ENCODE data around the gene LCE7A.

LCE7A gene

GRCh38 chr1:152886758-152887409, 27.1 kb downstream of the LCE7A start:
- Histone ChIP-seq H3K4me1 (ENCODE audit: control extremely low read depth in 1 of 4, control insufficient read depth in 4 of 4, insufficient read depth in 4 of 4, low read length in 3 of 4) (no peaks in the 10 kb centered on the region), H3K4me3 (ENCODE audit: control insufficient read depth in 1 of 7, extremely low read depth in 1 of 7, insufficient read depth in 4 of 7, low read depth in 2 of 7, low read length in 6 of 7) (no peak overlapping the region), H3K9me3 (ENCODE audit: control extremely low read depth in 1 of 5, control insufficient read depth in 4 of 5, insufficient read depth in 2 of 5, low read depth in 1 of 5, low read length in 4 of 5) (peaks cover 0 to 2% (median 0%) of the 10 kb centered on the region in 5 experiments), H3K27ac (ENCODE audit: insufficient read depth in 1 of 2, low read depth in 1 of 2, low read length in 2 of 2, poor library complexity in 1 of 2, severe bottlenecking in 2 of 2) (no peak overlapping the region), H3K36me3 (ENCODE audit: control insufficient read depth in 4 of 4, insufficient read depth in 4 of 4, low read length in 3 of 4) (no peaks in the 10 kb centered on the region), H3K27me3 (replicated peaks in 2 of 5; ENCODE audit: control insufficient read depth in 4 of 5, insufficient read depth in 5 of 5, low read length in 4 of 5) (peaks cover 0 to 2% (median 0%) of the 10 kb centered on the region in 5 experiments)
- ChIA-PET POLR2A (no interaction called here), CTCF (no interaction called here)
- 71% methylated on average over 7 of the region's 8 CpGs for WGBS (ENCODE audit: insufficient coverage)
- no peak for DNase-seq

- H3K36me3 ChIP-seq (ENCODE audit: control insufficient read depth in 4 of 4, insufficient read depth in 4 of 4, low read length in 3 of 4), result no peaks in the 10 kb centered on the region
- peaks cover 0 to 2% (median 0%) of the 10 kb centered on the region in 5 experiments for H3K27me3 ChIP-seq (replicated peaks in 2 of 5; ENCODE audit: control insufficient read depth in 4 of 5, insufficient read depth in 5 of 5, low read length in 4 of 5)
- H3K4me1 ChIP-seq (ENCODE audit: control extremely low read depth in 1 of 4, control insufficient read depth in 4 of 4, insufficient read depth in 4 of 4, low read length in 3 of 4), result no peaks in the 10 kb centered on the region
- ChIA-PET CTCF (no interaction called here), POLR2A (no interaction called here)
- WGBS (ENCODE audit: insufficient coverage), result no CpG with 5 or more reads among the region's 1 CpG
- DNase-seq, result no peak
- no peak overlapping the region for H3K4me3 ChIP-seq (ENCODE audit: control insufficient read depth in 1 of 7, extremely low read depth in 1 of 7, insufficient read depth in 4 of 7, low read depth in 2 of 7, low read length in 6 of 7)
- peaks cover 0 to 2% (median 0%) of the 10 kb centered on the region in 5 experiments for H3K9me3 ChIP-seq (ENCODE audit: control extremely low read depth in 1 of 5, control insufficient read depth in 4 of 5, insufficient read depth in 2 of 5, low read depth in 1 of 5, low read length in 4 of 5)
- no peak overlapping the region for H3K27ac ChIP-seq (ENCODE audit: insufficient read depth in 1 of 2, low read depth in 1 of 2, low read length in 2 of 2, poor library complexity in 1 of 2, severe bottlenecking in 2 of 2)
Observed at GRCh38 chr1:152888126-152888525, 28.3 kb downstream of the LCE7A start.

GRCh38 chr1:152899027-152899426, 39.2 kb downstream of the LCE7A start:
- 100% methylated on average over 2 of the region's 4 CpGs for WGBS (ENCODE audit: insufficient coverage)
- CTCF ChIA-PET, result no interaction called here

GRCh38 chr1:152899883-152900282, 40.1 kb downstream of the LCE7A start:
- H3K36me3 ChIP-seq (ENCODE audit: control insufficient read depth in 4 of 4, insufficient read depth in 4 of 4, low read length in 3 of 4), result no peaks in the 10 kb centered on the region
- WGBS (ENCODE audit: insufficient coverage), result no CpG with 5 or more reads among the region's 2 CpGs
- H3K27ac ChIP-seq (ENCODE audit: insufficient read depth in 1 of 2, low read depth in 1 of 2, low read length in 2 of 2, poor library complexity in 1 of 2, severe bottlenecking in 2 of 2), result no peak overlapping the region
- H3K27me3 ChIP-seq (replicated peaks in 2 of 5; ENCODE audit: control insufficient read depth in 4 of 5, insufficient read depth in 5 of 5, low read length in 4 of 5), result peaks cover 0 to 17% (median 1%) of the 10 kb centered on the region in 5 experiments
- H3K4me3 ChIP-seq (ENCODE audit: control insufficient read depth in 1 of 7, extremely low read depth in 1 of 7, insufficient read depth in 4 of 7, low read depth in 2 of 7, low read length in 6 of 7), result no peak overlapping the region
- H3K4me1 ChIP-seq (ENCODE audit: control extremely low read depth in 1 of 4, control insufficient read depth in 4 of 4, insufficient read depth in 4 of 4, low read length in 3 of 4), result no peaks in the 10 kb centered on the region
- CTCF ChIA-PET, result no interaction called here
- no peaks in the 10 kb centered on the region for H3K9me3 ChIP-seq (ENCODE audit: control extremely low read depth in 1 of 5, control insufficient read depth in 4 of 5, insufficient read depth in 2 of 5, low read depth in 1 of 5, low read length in 4 of 5)
- POLR2A ChIA-PET, result no interaction called here
- DNase-seq, result no peak

More at GRCh38 chr1:152899027-152899426, 39.2 kb downstream of the LCE7A start:
- H3K4me1 ChIP-seq (ENCODE audit: control extremely low read depth in 1 of 4, control insufficient read depth in 4 of 4, insufficient read depth in 4 of 4, low read length in 3 of 4), result no peaks in the 10 kb centered on the region
- peaks cover 0 to 16% (median 0%) of the 10 kb centered on the region in 5 experiments for H3K27me3 ChIP-seq (replicated peaks in 2 of 5; ENCODE audit: control insufficient read depth in 4 of 5, insufficient read depth in 5 of 5, low read length in 4 of 5)
- no peak overlapping the region for H3K4me3 ChIP-seq (ENCODE audit: control insufficient read depth in 1 of 7, extremely low read depth in 1 of 7, insufficient read depth in 4 of 7, low read depth in 2 of 7, low read length in 6 of 7)
- no peaks in the 10 kb centered on the region for H3K36me3 ChIP-seq (ENCODE audit: control insufficient read depth in 4 of 4, insufficient read depth in 4 of 4, low read length in 3 of 4)
- no peak for DNase-seq
- H3K27ac ChIP-seq (ENCODE audit: insufficient read depth in 1 of 2, low read depth in 1 of 2, low read length in 2 of 2, poor library complexity in 1 of 2, severe bottlenecking in 2 of 2), result no peak overlapping the region
- POLR2A ChIA-PET, result no interaction called here
- H3K9me3 ChIP-seq (ENCODE audit: control extremely low read depth in 1 of 5, control insufficient read depth in 4 of 5, insufficient read depth in 2 of 5, low read depth in 1 of 5, low read length in 4 of 5), result no peaks in the 10 kb centered on the region

GRCh38 chr1:152901631-152902030, 41.8 kb downstream of the LCE7A start:
- DNase-seq, result no peak
- H3K27me3 ChIP-seq (replicated peaks in 2 of 5; ENCODE audit: control insufficient read depth in 4 of 5, insufficient read depth in 5 of 5, low read length in 4 of 5), result peaks cover 0 to 23% (median 2%) of the 10 kb centered on the region in 5 experiments
- CTCF ChIA-PET, result no interaction called here
- H3K4me3 ChIP-seq (ENCODE audit: control insufficient read depth in 1 of 7, extremely low read depth in 1 of 7, insufficient read depth in 4 of 7, low read depth in 2 of 7, low read length in 6 of 7), result no peak overlapping the region
- no peaks in the 10 kb centered on the region for H3K36me3 ChIP-seq (ENCODE audit: control insufficient read depth in 4 of 4, insufficient read depth in 4 of 4, low read length in 3 of 4)
- H3K27ac ChIP-seq (ENCODE audit: insufficient read depth in 1 of 2, low read depth in 1 of 2, low read length in 2 of 2, poor library complexity in 1 of 2, severe bottlenecking in 2 of 2), result no peak overlapping the region
- 100% methylated on average over 3 of the region's 5 CpGs for WGBS (ENCODE audit: insufficient coverage)
- H3K4me1 ChIP-seq (ENCODE audit: control extremely low read depth in 1 of 4, control insufficient read depth in 4 of 4, insufficient read depth in 4 of 4, low read length in 3 of 4), result no peaks in the 10 kb centered on the region
- H3K9me3 ChIP-seq (ENCODE audit: control extremely low read depth in 1 of 5, control insufficient read depth in 4 of 5, insufficient read depth in 2 of 5, low read depth in 1 of 5, low read length in 4 of 5), result no peaks in the 10 kb centered on the region
- POLR2A ChIA-PET, result no interaction called here

GRCh38 chr1:152902636-152903035, 42.8 kb downstream of the LCE7A start:
- Histone ChIP-seq H3K4me3 (ENCODE audit: control insufficient read depth in 1 of 7, extremely low read depth in 1 of 7, insufficient read depth in 4 of 7, low read depth in 2 of 7, low read length in 6 of 7) (no peak overlapping the region), H3K36me3 (ENCODE audit: control insufficient read depth in 4 of 4, insufficient read depth in 4 of 4, low read length in 3 of 4) (no peaks in the 10 kb centered on the region), H3K27me3 (replicated peaks in 2 of 5; ENCODE audit: control insufficient read depth in 4 of 5, insufficient read depth in 5 of 5, low read length in 4 of 5) (peaks cover 0 to 22% (median 2%) of the 10 kb centered on the region in 5 experiments), H3K9me3 (ENCODE audit: control extremely low read depth in 1 of 5, control insufficient read depth in 4 of 5, insufficient read depth in 2 of 5, low read depth in 1 of 5, low read length in 4 of 5) (no peaks in the 10 kb centered on the region), H3K4me1 (ENCODE audit: control extremely low read depth in 1 of 4, control insufficient read depth in 4 of 4, insufficient read depth in 4 of 4, low read length in 3 of 4) (no peaks in the 10 kb centered on the region), H3K27ac (ENCODE audit: insufficient read depth in 1 of 2, low read depth in 1 of 2, low read length in 2 of 2, poor library complexity in 1 of 2, severe bottlenecking in 2 of 2) (no peak overlapping the region)
- ChIA-PET CTCF (no interaction called here), POLR2A (no interaction called here)
- DNase-seq, result no peak
- 72% methylated on average over 3 of the region's 4 CpGs for WGBS (ENCODE audit: insufficient coverage)

- Histone ChIP-seq H3K4me1 (ENCODE audit: control extremely low read depth in 1 of 4, control insufficient read depth in 4 of 4, insufficient read depth in 4 of 4, low read length in 3 of 4) (no peaks in the 10 kb centered on the region), H3K36me3 (ENCODE audit: control insufficient read depth in 4 of 4, insufficient read depth in 4 of 4, low read length in 3 of 4) (no peaks in the 10 kb centered on the region), H3K27ac (ENCODE audit: insufficient read depth in 1 of 2, low read depth in 1 of 2, low read length in 2 of 2, poor library complexity in 1 of 2, severe bottlenecking in 2 of 2) (no peak overlapping the region), H3K27me3 (replicated peaks in 2 of 5; ENCODE audit: control insufficient read depth in 4 of 5, insufficient read depth in 5 of 5, low read length in 4 of 5) (peaks cover 0 to 17% (median 0%) of the 10 kb centered on the region in 5 experiments), H3K9me3 (ENCODE audit: control extremely low read depth in 1 of 5, control insufficient read depth in 4 of 5, insufficient read depth in 2 of 5, low read depth in 1 of 5, low read length in 4 of 5) (no peaks in the 10 kb centered on the region), H3K4me3 (ENCODE audit: control insufficient read depth in 1 of 7, extremely low read depth in 1 of 7, insufficient read depth in 4 of 7, low read depth in 2 of 7, low read length in 6 of 7) (no peak overlapping the region)
- no peak for DNase-seq
- WGBS (ENCODE audit: insufficient coverage), result 87% methylated on average over 4 of the region's 7 CpGs
- ChIA-PET CTCF (interaction anchor here (1.1 kb wide), 1 partner anchor 34 kb away, joined by 4 read pairs; no protein-coding TSS in a partner anchor), POLR2A (no interaction called here)
Observed at GRCh38 chr1:152904688-152905440, 45.1 kb downstream of the LCE7A start.
